Ovary (tissue), 9 donors: ENCODE measurements around the gene CBX7. TPM values are rescaled to one million over a fixed set of nuclear protein-coding genes. Genes with fewer than 3 reads are reported as not detected.
"Not testable (repeated sequence)": the region's sequence is repeated elsewhere in the genome, so short reads cannot be mapped to it uniquely, and the experiment has no call there.

Experiments used
- DNase-seq, 5 donors: peaks; one replicate each; pipeline ENCODE4 v3.0.0-alpha.2; 2019 to 2020
- H3K27ac ChIP-seq, 2 donors: fragments of 200-600 bp; one replicate each; pipeline versions ENCODE4 v1.5.1 to v1.8.0; 2019 to 2022
- H3K27me3 ChIP-seq: fragments of 200-600 bp; one replicate; pipeline ENCODE4 v1.8.0; 2022
- H3K36me3 ChIP-seq: fragments of 200-600 bp; sonication (generic); one replicate; pipeline ENCODE4 v1.5.1; 2019
- H3K4me1 ChIP-seq: one replicate; pipeline ENCODE4 v1.8.1; 2013; ENCODE audit warnings: mild to moderate bottlenecking, moderate library complexity; ENCODE audit not compliant: insufficient read depth
- H3K4me3 ChIP-seq: fragments of 200-600 bp; sonication (generic); one replicate; pipeline ENCODE4 v1.5.1; 2017
- H3K9me3 ChIP-seq, 2 donors: fragments of 200-600 bp in 1 of 2; sonication (generic) in 1 of 2; one replicate each; pipeline versions ENCODE4 v1.5.1 to v1.8.1; 2013 to 2019; ENCODE audit warnings: mild to moderate bottlenecking in 1 of 2, moderate library complexity in 1 of 2
- EP300 ChIP-seq: sonication (generic); formaldehyde crosslinking; IDR thresholded peaks from one replicate; pipeline ENCODE4 v1.6.1; 2017; ENCODE audit warnings: antibody characterized with exemption
- POLR2A ChIP-seq: fragments of 450-650 bp; IDR thresholded peaks from one replicate; pipeline ENCODE4 v1.6.1; 2017; ENCODE audit warnings: antibody characterized with exemption, mild to moderate bottlenecking, moderate library complexity
- WGBS, 3 donors: extraction: QIAGEN DNeasy Blood & Tissue Kit in 1 of 3; methylation state at CpG; one replicate each; pipeline versions ENCODE4 v1.1.5 to v1.1.7; 2013 to 2017; 5-methylcytosine and 5-hydroxymethylcytosine counted together
- intact Hi-C, 4 donors: fragments of 100-400 bp; cut with DNase I; formaldehyde crosslinking; loops; one replicate each; pipeline versions ENCODE4 v1.11.0 to v1.15.1; 2022 to 2023
- polyA plus RNA-seq, 2 donors: library from polyadenylated mRNA; stranded (reverse); fragments of 200-250 nt in 1 of 2; fragments of 350-450 nt in 1 of 2; fragmentation: Illumina TruSeq in 1 of 2; extraction: RNeasy Lipid Tissue Mini Kit (QIAGEN cat#74804) in 1 of 2; gene quantifications; one replicate each; pipeline ENCODE4 v1.2.3, GENCODE V29; 2013 to 2014
- total RNA-seq, 7 donors: library from RNA; depleted of rRNA in 2 of 7; stranded (reverse); fragments of >200 nt in 2 of 7; fragmentation: NEBNext Ultra II Directional in 3 of 7; extraction: Animal tissue kit (Norgen Biotek cat#: 25700) in 3 of 7; gene quantifications; one replicate each; pipeline versions ENCODE4 v1.1.0 to v1.2.4, GENCODE V29; 2016 to 2023
- TF ChIP-seq, protein P1 (sequence below), 3 donors: fragments of 450-650 bp in 2 of 3; fragments of 200-600 bp in 1 of 3; IDR thresholded peaks; one replicate each; pipeline versions ENCODE4 v1.5.1 to v1.8.0; 2016 to 2022; ENCODE audit warnings: antibody characterized with exemption in 3 of 3, mild to moderate bottlenecking in 1 of 3
- donor health status: DM: no; HTN: no; CAD: no; lungs with moderate emphysema.
- donor health status: DM: no; HTN: no; CAD: no.
- donor health status: Bipolar disorder and iron deficiency.
- donor health status: DM: yes; HTN: yes; CAD: no.
- donor health status: DM: no; HTN: no; CAD: no.
- donor health status: DM: yes; HTN: yes; CAD: no.

CBX7 gene
- total and polyA plus RNA-seq, 9 donors = 40.7 to 107 (median 84.9) TPM

DNA sequence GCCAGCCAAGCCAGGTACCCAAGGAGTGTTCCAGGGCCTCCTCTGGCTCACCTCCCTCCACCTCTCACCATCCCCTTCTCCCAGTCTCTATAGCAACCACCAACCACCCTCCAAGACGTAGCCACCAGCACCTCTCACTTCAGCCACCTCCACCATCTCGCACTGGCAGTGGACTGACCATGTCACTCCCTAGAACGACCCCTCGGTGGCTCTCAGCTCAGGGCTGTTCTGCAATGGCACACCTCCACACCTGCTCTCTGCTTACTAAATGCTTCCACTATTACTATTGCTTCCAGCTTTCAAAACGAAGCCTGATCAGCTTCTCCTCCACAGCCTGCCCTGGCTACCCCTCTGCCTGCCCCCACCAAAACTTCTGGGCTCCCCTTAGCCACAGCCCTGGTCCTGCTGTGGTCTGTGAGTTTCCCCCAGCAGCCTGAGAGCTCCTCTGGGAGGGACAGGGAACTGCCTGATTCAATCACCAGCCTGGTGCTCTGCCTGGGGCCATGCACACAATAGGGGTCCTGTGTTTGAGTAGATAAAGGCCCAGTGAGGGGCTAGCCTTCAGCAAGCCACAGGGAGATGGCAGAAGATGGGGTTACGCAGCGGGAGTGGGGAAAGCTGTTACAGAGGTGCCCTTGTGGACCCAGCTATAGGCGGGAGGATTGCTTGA lies 17.5 kb upstream of the CBX7 start:
- TF ChIP-seq POLR2A = no peak
- TF ChIP-seq, protein P1, sequence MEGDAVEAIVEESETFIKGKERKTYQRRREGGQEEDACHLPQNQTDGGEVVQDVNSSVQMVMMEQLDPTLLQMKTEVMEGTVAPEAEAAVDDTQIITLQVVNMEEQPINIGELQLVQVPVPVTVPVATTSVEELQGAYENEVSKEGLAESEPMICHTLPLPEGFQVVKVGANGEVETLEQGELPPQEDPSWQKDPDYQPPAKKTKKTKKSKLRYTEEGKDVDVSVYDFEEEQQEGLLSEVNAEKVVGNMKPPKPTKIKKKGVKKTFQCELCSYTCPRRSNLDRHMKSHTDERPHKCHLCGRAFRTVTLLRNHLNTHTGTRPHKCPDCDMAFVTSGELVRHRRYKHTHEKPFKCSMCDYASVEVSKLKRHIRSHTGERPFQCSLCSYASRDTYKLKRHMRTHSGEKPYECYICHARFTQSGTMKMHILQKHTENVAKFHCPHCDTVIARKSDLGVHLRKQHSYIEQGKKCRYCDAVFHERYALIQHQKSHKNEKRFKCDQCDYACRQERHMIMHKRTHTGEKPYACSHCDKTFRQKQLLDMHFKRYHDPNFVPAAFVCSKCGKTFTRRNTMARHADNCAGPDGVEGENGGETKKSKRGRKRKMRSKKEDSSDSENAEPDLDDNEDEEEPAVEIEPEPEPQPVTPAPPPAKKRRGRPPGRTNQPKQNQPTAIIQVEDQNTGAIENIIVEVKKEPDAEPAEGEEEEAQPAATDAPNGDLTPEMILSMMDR (IDR thresholded peaks at IDR 0.05) = no peak
- no peak for TF ChIP-seq EP300
- no peaks in the 10 kb centered on the region for H3K36me3 ChIP-seq
- no peak overlapping the region for H3K27ac ChIP-seq
- H3K4me3 ChIP-seq = no peak overlapping the region
- intact Hi-C loops = loop anchor here (2.0 to 10.0 kb wide), 7 partner anchors 141 to 365 kb away; partner anchors contain the start of genes MIEF1 (in 1 of the 4) and RPS19BP1 (in 1 of the 4)
- H3K9me3 ChIP-seq = no peaks in the 10 kb centered on the region
- 65 to 70% (median 68%) methylated on average over 8 of the region's 8 CpGs for WGBS, 3 donors
- H3K4me1 ChIP-seq = peaks cover 9% of the 10 kb centered on the region
- DNase-seq = no peak
- no peaks in the 10 kb centered on the region for H3K27me3 ChIP-seq

DNA sequence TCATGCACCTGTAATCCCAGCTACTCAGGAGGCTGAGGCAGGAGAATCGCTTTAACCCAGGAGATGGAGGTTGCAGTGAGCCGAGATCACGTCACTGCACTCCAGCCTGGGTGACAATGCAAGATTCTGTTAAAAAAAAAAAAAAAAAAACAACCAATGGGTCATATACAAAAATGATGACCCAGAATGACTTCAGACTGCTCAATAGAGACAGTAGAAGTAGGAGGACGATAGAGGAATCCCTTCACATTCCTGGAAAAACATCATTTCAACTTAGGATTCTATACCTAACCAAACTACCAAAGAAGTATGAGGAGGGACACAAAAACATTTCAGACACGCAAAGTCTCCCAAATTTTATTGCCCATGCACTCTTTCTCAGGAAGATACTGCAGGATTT lies 14.1 kb upstream of the CBX7 start:
- TF ChIP-seq, protein P1 (IDR thresholded peaks at IDR 0.05) = no peak
- TF ChIP-seq EP300 (no peak), POLR2A (no peak)
- intact Hi-C loops = no loop called here
- Histone ChIP-seq H3K4me1 (peaks cover 2% of the 10 kb centered on the region), H3K4me3 (no peak overlapping the region), H3K36me3 (no peaks in the 10 kb centered on the region), H3K27me3 (no peaks in the 10 kb centered on the region), H3K9me3 (no peaks in the 10 kb centered on the region), H3K27ac (no peak overlapping the region)
- no peak for DNase-seq
- WGBS, 3 donors = 89 to 94% (median 92%) methylated on average over 5 of the region's 5 CpGs

DNA sequence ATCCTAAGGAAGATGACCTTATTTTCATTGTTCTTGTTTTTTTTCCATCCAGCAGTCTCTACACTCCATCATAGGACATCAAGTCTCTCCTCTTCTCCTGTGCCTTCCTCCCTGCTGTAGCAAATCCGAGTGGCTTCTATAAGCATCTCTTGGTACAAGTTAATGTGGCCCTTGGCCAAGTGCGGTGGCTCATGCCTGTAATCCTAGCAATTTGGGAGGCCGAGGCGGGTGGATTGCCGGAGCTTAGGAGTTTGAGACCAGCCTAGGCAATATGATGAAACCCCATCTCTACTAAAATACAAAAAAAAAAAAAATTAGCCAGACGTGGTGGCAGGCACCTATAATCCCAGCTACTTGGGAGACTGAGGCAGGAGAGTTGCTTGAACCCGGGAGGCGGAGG lies 3.6 kb upstream of the CBX7 start:
- H3K27me3 ChIP-seq, H3K27ac ChIP-seq, H3K9me3 ChIP-seq, H3K4me1 ChIP-seq, H3K4me3 ChIP-seq, DNase-seq, H3K36me3 ChIP-seq: not testable (repeated sequence)
- 88 to 90% (median 89%) methylated on average over 8 of the region's 8 CpGs for WGBS, 3 donors
- intact Hi-C loops = loop anchor here in 1 of 4 donors (10.0 kb wide), 1 partner anchor 369 kb away; the partner anchor contains the start of gene ATF4

DNA sequence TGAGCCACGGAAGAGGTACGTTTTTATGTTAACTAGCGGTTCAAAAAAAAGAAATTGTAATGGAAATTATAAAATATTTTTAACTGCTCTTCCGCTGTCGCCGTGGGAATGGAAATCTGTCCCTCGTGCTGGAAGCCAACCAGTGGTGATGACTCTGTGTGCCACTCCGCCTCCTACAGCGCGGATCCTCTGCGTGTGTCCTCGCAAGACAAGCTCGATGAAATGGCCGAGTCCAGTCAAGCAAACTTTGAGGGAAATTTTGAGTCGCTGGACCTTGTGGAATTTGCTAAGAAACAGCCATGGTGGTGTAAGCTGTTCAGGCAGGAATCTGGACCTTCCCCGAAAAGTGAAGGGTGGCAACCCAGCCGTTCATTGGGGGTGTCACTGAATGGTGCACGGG lies 2.9 kb upstream of the CBX7 start:
- Histone ChIP-seq H3K27ac (no peak overlapping the region), H3K4me3 (no peak overlapping the region), H3K27me3 (no peaks in the 10 kb centered on the region), H3K4me1 (no peaks in the 10 kb centered on the region), H3K36me3 (no peaks in the 10 kb centered on the region), H3K9me3 (no peaks in the 10 kb centered on the region)
- TF ChIP-seq EP300 = no peak
- TF ChIP-seq, protein P1 (IDR thresholded peaks at IDR 0.05) = no peak
- TF ChIP-seq POLR2A = no peak
- intact Hi-C loops = loop anchor here in 1 of 4 donors (10.0 kb wide), 1 partner anchor 369 kb away; the partner anchor contains the start of gene ATF4
- peak in 1 of 5 donors; percentile 31 for DNase-seq
- 86 to 91% (median 88%) methylated on average over 18 of the region's 18 CpGs for WGBS, 3 donors

DNA sequence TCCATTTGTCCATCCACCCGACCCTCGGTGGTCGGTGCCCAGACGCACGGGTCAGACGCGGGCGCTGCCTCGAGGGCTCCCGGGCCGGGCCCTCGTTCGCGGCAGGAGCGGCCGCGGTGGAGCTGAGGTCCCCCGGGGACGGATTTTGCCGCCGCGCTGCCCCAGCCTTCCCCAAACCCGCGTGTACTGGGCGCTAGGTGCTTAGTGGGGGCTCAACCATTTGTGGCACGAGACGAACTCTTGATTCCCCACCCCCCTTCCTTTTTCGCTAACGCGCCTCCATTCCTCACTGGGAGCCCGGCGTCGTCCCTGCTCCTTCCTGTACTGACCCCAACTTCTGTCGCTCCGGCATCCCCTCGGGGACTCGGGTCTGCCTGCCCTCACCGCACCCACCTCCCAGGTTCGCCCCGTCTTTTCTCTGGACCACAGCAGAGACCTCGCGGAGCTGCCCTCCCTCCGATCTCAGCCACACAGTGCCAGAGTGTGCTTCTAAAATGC lies 789 bp upstream of the CBX7 start:
- no peaks in the 10 kb centered on the region for H3K36me3 ChIP-seq
- no peaks in the 10 kb centered on the region for H3K9me3 ChIP-seq
- H3K27me3 ChIP-seq = no peaks in the 10 kb centered on the region
- intact Hi-C loops = loop anchor here in 2 of 4 donors (5.0 to 10.0 kb wide), 2 partner anchors 164 to 372 kb away; partner anchors contain the start of genes ATF4 (in 1 of the 2) and RPL3 (in 1 of the 2)
- H3K27ac ChIP-seq = peak overlapping the region; percentile 91 to 92
- DNase-seq = peak in 2 of 5 donors; percentile 33 to 61
- WGBS, 3 donors = 1 to 4% (median 2%) methylated on average over 39 to 43 of the region's 43 CpGs
- TF ChIP-seq POLR2A (no peak), EP300 (no peak)
- TF ChIP-seq, protein P1 (IDR thresholded peaks at IDR 0.05) = no peak
- H3K4me3 ChIP-seq = peak overlapping the region; percentile 97
- H3K4me1 ChIP-seq = peaks cover 12% of the 10 kb centered on the region
